Activated CD4-positive, alpha-beta T cell treated with anti-CD3 and anti-CD28 coated beads for 36 hours (primary cell): Measurements from ENCODE around the gene AMBRA1. TPM values are rescaled to one million over a fixed set of nuclear protein-coding genes. Genes with fewer than 3 reads are reported as not detected.

Experiments used
- ATAC-seq: fragments of 200-7000 bp; cut with Tn5 transposase; one replicate; pipeline ENCODE4 v1.10.0; 2021; ENCODE audit warnings: mild to moderate bottlenecking, moderate library complexity
- CTCF ChIA-PET: fragments of 350-600 bp; sonication (Branson Sonifier 250); formaldehyde crosslinking; loops from one replicate; lab custom pipeline; 2021; ENCODE audit warnings: antibody characterized with exemption; lab: Charles Lee
- POLR2A ChIA-PET: fragments of 350-600 bp; sonication (Branson Sonifier 250); formaldehyde crosslinking; loops from one replicate; lab custom pipeline; 2021; ENCODE audit warnings: antibody characterized with exemption, inconsistent platforms; lab: Charles Lee
- DNase-seq: peaks from one replicate; pipeline ENCODE4 v3.0.0-alpha.2; 2020
- H3K27ac Mint-ChIP-seq: one replicate; pipeline ENCODE4 v1.8.0; 2021; ENCODE audit warnings: mixed read lengths
- H3K27me3 Mint-ChIP-seq: one replicate; pipeline ENCODE4 v1.8.0; 2021; ENCODE audit warnings: mixed read lengths
- H3K36me3 Mint-ChIP-seq: one replicate; pipeline ENCODE4 v1.8.0; 2021; ENCODE audit warnings: low read depth, mixed read lengths
- H3K4me1 Mint-ChIP-seq: one replicate; pipeline ENCODE4 v1.8.0; 2021; ENCODE audit warnings: mixed read lengths
- H3K4me3 Mint-ChIP-seq: one replicate; pipeline ENCODE4 v1.8.0; 2021; ENCODE audit warnings: mild to moderate bottlenecking, moderate library complexity, mixed read lengths
- H3K9me3 Mint-ChIP-seq: one replicate; pipeline ENCODE4 v1.8.0; 2021; ENCODE audit warnings: low read depth, mixed read lengths
- intact Hi-C, 2 experiments: fragments of 100-400 bp; cut with DNase I in 1 of 2; cut with micrococcal nuclease in 1 of 2; formaldehyde crosslinking; loops; one replicate each; pipeline versions ENCODE4 v1.14.2 to v1.15.1; 2022 to 2024; cut with DNase I, micrococcal nuclease
- total RNA-seq, 2 experiments: library from RNA; stranded (reverse); gene quantifications; one replicate each; pipeline ENCODE4 v1.2.3, GENCODE V29; 2021

The AMBRA1 gene
- total RNA-seq, 2 experiments from 2014 or later, result 24.8 to 26.4 TPM

GRCh38 chr11:46386005-46386578, 207.7 kb downstream of the AMBRA1 start:
- ATAC-seq, result no peak
- DNase-seq, result no peak
- H3K27ac Mint-ChIP-seq, result no peak overlapping the region
- no peaks in the 10 kb centered on the region for H3K9me3 Mint-ChIP-seq
- POLR2A ChIA-PET, result no interaction called here
- H3K27me3 Mint-ChIP-seq, result peaks cover 50% of the 10 kb centered on the region
- H3K4me3 Mint-ChIP-seq, result no peak overlapping the region
- intact Hi-C loops, result loop anchor here in 1 of 2 experiments (5.0 kb wide), 1 partner anchor 151 kb away; no protein-coding TSS in a partner anchor
- CTCF ChIA-PET, result interaction anchor here (0.8 kb wide), 1 partner anchor 788 kb away, joined by 6 read pairs; no protein-coding TSS in a partner anchor
- no peaks in the 10 kb centered on the region for H3K36me3 Mint-ChIP-seq
- peaks cover 21% of the 10 kb centered on the region for H3K4me1 Mint-ChIP-seq

GRCh38 chr11:46385169-46386004, 208.4 kb downstream of the AMBRA1 start:
- Mint-ChIP-seq H3K9me3 (no peaks in the 10 kb centered on the region), H3K4me3 (no peak overlapping the region), H3K36me3 (no peaks in the 10 kb centered on the region), H3K4me1 (peaks cover 18% of the 10 kb centered on the region), H3K27me3 (peaks cover 46% of the 10 kb centered on the region), H3K27ac (no peak overlapping the region)
- intact Hi-C loops, result loop anchor here in 1 of 2 experiments (5.0 kb wide), 1 partner anchor 152 kb away; no protein-coding TSS in a partner anchor
- no peak for ATAC-seq
- DNase-seq, result no peak
- POLR2A ChIA-PET, result no interaction called here
- CTCF ChIA-PET, result no interaction called here

GRCh38 chr11:46383974-46384701, 209.7 kb downstream of the AMBRA1 start:
- intact Hi-C loops, result loop anchor here (5.0 kb wide), 2 partner anchors 37 to 147 kb away; partner anchors contain the start of gene DGKZ (in 1 of the 2)
- H3K36me3 Mint-ChIP-seq, result no peaks in the 10 kb centered on the region
- POLR2A ChIA-PET, result interaction anchor here (1.2 kb wide), 1 partner anchor 8 kb away, joined by 3 read pairs; the partner anchor contains the start of gene CHRM4
- ATAC-seq (no peak), DNase-seq (peak; percentile 28)
- H3K27ac Mint-ChIP-seq, result no peak overlapping the region
- H3K4me1 Mint-ChIP-seq, result peaks cover 12% of the 10 kb centered on the region
- H3K9me3 Mint-ChIP-seq, result no peaks in the 10 kb centered on the region
- peaks cover 36% of the 10 kb centered on the region for H3K27me3 Mint-ChIP-seq
- H3K4me3 Mint-ChIP-seq, result no peak overlapping the region
- CTCF ChIA-PET, result interaction anchor here (0.6 to 1.6 kb wide), 6 partner anchors 8 to 145 kb away, joined by 3 to 9 read pairs (median 4); partner anchors contain the start of gene CHRM4

GRCh38 chr11:46383404-46383758, 210.4 kb downstream of the AMBRA1 start:
- POLR2A ChIA-PET, result interaction anchor here (1.2 kb wide), 1 partner anchor 9 kb away, joined by 3 read pairs; the partner anchor contains the start of gene CHRM4
- Mint-ChIP-seq H3K4me1 (peaks cover 12% of the 10 kb centered on the region), H3K4me3 (no peak overlapping the region), H3K36me3 (no peaks in the 10 kb centered on the region), H3K9me3 (no peaks in the 10 kb centered on the region), H3K27ac (no peak overlapping the region), H3K27me3 (peaks cover 29% of the 10 kb centered on the region)
- intact Hi-C loops, result loop anchor here (5.0 kb wide), 2 partner anchors 36 to 146 kb away; partner anchors contain the start of gene DGKZ (in 1 of the 2)
- DNase-seq, result no peak
- no peak for ATAC-seq
- CTCF ChIA-PET, result interaction anchor here (0.6 to 1.6 kb wide), 8 partner anchors 9 to 313 kb away, joined by 3 to 9 read pairs (median 4); partner anchors contain the start of gene CHRM4

- POLR2A ChIA-PET, result interaction anchor here (1.2 kb wide), 1 partner anchor 9 kb away, joined by 3 read pairs; the partner anchor contains the start of gene CHRM4
- Mint-ChIP-seq H3K9me3 (no peaks in the 10 kb centered on the region), H3K4me3 (no peak overlapping the region)
Observed at GRCh38 chr11:46382646-46383403, 211.0 kb downstream of the AMBRA1 start.

DNA sequence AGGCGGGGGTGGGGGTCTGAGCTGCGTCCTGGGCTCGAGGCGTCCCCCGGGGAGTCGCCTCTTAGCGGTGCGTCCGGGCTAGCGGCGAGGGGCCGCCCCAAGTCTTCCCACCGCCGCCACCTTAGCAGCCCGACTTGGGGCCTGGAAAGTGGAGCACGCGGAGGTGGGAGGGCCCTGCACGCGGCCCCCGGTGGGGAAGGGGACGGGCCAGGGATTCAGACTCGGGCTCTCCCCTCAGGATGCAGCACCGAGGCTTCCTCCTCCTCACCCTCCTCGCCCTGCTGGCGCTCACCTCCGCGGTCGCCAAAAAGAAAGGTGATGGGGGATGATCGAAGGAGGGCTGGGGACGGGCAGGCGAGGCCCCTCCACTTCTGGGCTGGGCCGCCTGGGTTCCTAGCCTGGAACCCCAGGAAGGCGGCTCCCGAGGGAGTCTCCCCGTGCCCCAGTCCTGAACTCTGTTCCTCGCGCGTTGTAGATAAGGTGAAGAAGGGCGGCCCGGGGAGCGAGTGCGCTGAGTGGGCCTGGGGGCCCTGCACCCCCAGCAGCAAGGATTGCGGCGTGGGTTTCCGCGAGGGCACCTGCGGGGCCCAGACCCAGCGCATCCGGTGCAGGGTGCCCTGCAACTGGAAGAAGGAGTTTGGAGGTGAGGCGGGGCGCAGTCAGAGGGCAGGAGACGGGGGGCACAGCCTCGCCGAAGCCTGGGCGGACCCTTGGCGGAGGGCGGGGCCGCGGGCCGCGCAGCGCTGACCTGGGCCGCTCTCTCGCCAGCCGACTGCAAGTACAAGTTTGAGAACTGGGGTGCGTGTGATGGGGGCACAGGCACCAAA, 211.8 kb downstream of the AMBRA1 start:
- H3K27ac Mint-ChIP-seq, result no peak overlapping the region
- DNase-seq, result peak; percentile 62

More at GRCh38 chr11:46382646-46383403, 211.0 kb downstream of the AMBRA1 start:
- H3K27me3 Mint-ChIP-seq, result peaks cover 24% of the 10 kb centered on the region
- H3K36me3 Mint-ChIP-seq, result peaks cover 2% of the 10 kb centered on the region
- peak; percentile 15 for DNase-seq
- no peak for ATAC-seq
- CTCF ChIA-PET, result interaction anchor here (0.6 to 1.6 kb wide), 8 partner anchors 9 to 314 kb away, joined by 3 to 9 read pairs (median 4); partner anchors contain the start of gene CHRM4
- no peak overlapping the region for H3K27ac Mint-ChIP-seq
- peaks cover 8% of the 10 kb centered on the region for H3K4me1 Mint-ChIP-seq
- intact Hi-C loops, result loop anchor here (5.0 kb wide), 2 partner anchors 36 to 146 kb away; partner anchors contain the start of gene DGKZ (in 1 of the 2)

GRCh38 chr11:46381048-46381818, 212.6 kb downstream of the AMBRA1 start, which contains the start of gene MDK:
Gene MDK (plus strand): TSS chr11:46381669. CDS start chr11:46382058, 389 bp downstream.
- intact Hi-C loops, result loop anchor here (1.0 to 5.0 kb wide), 4 partner anchors 11 to 260 kb away; partner anchors contain the start of genes DGKZ (in 1 of the 2) and PHF21A (in 1 of the 2)
- CTCF ChIA-PET, result interaction anchor here (0.6 to 3.3 kb wide), 2 partner anchors 8 to 29 kb away, joined by 3 to 9 read pairs; no protein-coding TSS in a partner anchor
- Mint-ChIP-seq H3K9me3 (no peaks in the 10 kb centered on the region), H3K27me3 (peaks cover 12% of the 10 kb centered on the region), H3K36me3 (peaks cover 17% of the 10 kb centered on the region), H3K4me1 (peaks cover 8% of the 10 kb centered on the region), H3K27ac (peak within 1 kb of the TSS; percentile 51), H3K4me3 (peak within 1 kb of the TSS; percentile 72)
- POLR2A ChIA-PET, result no interaction called here
- ATAC-seq (peak; percentile 11), DNase-seq (peak; percentile 48)

More for the DNA sequence above, 211.8 kb downstream of the AMBRA1 start:
- CTCF ChIA-PET, result interaction anchor here (1.1 kb wide), 1 partner anchor 30 kb away, joined by 3 read pairs; no protein-coding TSS in a partner anchor
- Mint-ChIP-seq H3K4me1 (peaks cover 8% of the 10 kb centered on the region), H3K36me3 (peaks cover 9% of the 10 kb centered on the region), H3K4me3 (peak overlapping the region; percentile 65), H3K27me3 (peaks cover 20% of the 10 kb centered on the region), H3K9me3 (no peaks in the 10 kb centered on the region)
- peak; percentile 17 for ATAC-seq
- intact Hi-C loops, result loop anchor here (1.0 to 5.0 kb wide), 4 partner anchors 10 to 261 kb away; partner anchors contain the start of genes DGKZ (in 1 of the 2) and PHF21A (in 1 of the 2)
- POLR2A ChIA-PET, result no interaction called here

GRCh38 chr11:46380340-46381047, 213.3 kb downstream of the AMBRA1 start:
- DNase-seq (peak; percentile 90), ATAC-seq (peak; percentile 65)
- peak overlapping the region; percentile 58 for H3K27ac Mint-ChIP-seq
- peak overlapping the region; percentile 72 for H3K4me3 Mint-ChIP-seq
- H3K27me3 Mint-ChIP-seq, result peaks cover 8% of the 10 kb centered on the region
- intact Hi-C loops, result loop anchor here (1.0 to 5.0 kb wide), 6 partner anchors 12 to 260 kb away; partner anchors contain the start of genes DGKZ (in 2 of the 2) and PHF21A (in 1 of the 2)
- H3K4me1 Mint-ChIP-seq, result peaks cover 8% of the 10 kb centered on the region
- H3K9me3 Mint-ChIP-seq, result no peaks in the 10 kb centered on the region
- ChIA-PET POLR2A (no interaction called here), CTCF (interaction anchor here (0.6 to 3.3 kb wide), 5 partner anchors 9 to 142 kb away, joined by 3 to 9 read pairs (median 3); no protein-coding TSS in a partner anchor)
- peaks cover 19% of the 10 kb centered on the region for H3K36me3 Mint-ChIP-seq
